ENCODE data around the gene EML1.
"Not testable (repeated sequence)": the region's sequence is repeated elsewhere in the genome, so short reads cannot be mapped to it uniquely, and the experiment has no call there.

The EML1 gene

DNA sequence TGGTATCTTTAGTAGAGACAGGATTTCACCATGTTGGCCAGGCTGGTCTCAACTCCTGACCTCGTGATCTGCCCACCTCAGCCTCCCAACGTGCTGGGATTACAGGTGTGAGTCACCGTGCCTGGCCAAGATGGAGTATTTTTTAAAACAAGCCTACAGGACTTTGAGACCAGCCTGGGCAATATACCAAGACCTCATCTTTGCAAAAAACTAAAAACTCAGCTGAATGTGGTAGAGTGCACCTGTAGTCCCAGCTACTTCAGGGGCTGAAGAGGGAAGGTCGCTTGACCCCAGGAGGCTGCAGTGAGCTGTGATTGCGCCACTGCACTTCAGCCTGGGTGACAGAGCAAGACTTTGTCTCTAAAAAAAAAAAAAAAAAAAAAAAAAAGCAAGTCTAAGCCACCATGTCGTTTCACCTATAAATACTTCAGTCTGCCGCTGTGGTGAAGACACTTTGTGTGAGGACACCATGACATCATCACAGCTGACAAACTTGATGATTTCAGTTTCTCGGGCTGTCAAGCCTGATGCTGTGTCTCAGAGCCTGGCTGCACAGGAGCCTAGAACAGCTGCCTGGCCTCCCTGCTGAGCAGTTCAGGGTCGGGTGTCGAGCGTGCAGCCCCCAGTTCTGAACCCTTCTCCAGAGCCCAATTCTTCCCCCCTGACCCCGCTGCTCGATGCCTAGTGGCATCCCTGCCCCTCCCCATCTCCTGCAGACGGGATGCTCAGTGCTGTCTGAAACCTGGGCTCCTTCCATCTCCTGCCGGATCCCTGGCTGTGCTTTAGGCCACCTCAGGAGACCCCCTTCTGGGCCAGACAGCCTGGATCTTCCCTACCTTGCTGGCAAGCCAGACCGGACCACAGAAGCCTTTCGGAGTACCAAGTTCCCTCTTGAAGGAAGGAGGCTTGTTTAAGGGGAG is 152.8 kb downstream of the EML1 start:
- DNase-seq, result no peak

DNA sequence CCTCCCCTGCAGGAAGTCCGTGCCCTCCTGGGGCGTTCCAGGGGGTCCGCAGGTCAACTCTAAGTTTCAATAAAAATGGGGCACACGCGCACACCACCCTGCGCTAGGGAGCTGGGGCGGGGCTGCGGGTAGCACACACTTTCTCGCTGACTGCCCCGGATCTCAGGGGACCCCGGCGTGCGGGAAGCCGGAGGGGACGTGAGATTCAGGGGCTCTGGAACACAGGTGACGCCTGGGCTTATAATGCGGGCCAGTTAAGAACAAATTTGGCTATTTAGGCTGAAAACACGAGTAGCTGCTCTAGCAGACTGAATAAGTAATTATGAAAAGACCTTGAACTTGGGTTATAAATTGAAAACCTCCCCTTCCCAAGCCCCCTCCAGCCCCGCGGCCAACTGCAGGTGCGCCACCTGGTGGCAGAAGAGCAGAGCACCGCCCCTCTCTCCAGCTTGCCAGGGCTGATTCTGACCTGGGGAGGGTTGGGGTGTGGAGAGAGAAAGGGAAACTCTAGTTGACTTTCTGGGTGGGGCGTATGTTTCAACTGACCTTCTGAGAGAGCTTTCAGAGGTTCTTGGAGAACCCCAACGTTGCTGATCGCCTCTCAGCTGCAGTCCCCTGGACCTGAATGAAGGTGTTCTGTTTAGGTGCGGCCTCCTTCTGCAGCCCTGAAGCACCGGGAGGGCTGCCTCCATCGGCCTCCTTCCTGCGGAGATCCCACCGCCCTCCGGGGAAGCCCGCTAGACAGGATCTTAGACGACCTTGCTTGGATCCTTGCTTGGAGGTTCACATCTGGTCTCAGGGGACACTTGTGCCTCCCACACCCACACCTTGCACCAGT is 153.7 kb downstream of the EML1 start:
- DNase-seq, result peak; percentile 86

DNA sequence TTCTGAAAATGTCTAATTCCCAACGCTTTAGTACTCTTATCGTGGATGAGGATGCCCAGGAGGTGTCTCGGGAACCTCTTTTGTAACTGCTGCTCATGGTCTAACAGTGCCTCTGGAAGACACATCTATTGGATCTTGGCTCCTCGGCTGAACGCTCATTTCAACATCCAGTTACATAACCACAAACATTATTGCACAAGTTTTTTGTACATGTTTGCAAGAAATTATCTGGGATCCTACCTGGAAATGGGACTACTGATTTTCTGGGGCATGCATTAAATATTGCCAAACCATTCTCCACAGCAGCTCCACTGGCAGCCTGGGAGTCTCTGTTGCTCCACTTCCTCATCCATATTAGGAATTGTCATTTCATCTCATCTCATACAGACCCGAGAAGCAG is 154.5 kb downstream of the EML1 start:
- DNase-seq, result no peak

DNA sequence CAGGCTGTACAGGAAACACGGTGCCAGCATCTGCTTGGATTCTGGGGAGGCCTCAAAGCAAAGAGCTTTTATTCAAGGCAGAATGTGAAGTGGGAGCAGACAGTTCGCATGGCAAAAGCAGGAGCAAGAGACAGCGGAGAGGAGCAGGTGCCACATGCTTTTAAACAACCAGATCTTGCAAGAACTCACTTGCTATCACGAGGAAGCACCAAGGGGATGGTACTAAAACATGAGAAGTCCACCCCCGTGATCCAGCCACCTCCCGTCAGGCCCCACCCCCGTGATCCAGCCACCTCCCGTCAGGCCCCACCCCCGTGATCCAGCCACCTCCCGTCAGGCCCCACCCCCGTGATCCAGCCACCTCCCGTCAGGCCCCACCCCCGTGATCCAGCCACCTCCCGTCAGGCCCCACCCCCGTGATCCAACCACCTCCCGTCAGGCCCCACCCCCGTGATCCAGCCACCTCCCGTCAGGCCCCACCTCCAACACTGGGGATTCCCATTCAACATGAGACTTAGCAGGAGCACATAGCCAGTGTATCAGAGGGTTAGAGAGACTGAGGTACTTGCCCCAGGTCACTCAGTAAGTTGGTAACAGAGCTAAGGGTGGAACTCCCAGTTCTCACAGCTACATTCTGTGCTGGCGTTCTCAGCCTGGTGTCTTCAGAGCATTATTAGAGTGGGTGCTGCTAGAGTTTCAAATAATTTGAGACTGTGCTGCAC is 156.0 kb downstream of the EML1 start:
- DNase-seq, result not testable (repeated sequence)

DNA sequence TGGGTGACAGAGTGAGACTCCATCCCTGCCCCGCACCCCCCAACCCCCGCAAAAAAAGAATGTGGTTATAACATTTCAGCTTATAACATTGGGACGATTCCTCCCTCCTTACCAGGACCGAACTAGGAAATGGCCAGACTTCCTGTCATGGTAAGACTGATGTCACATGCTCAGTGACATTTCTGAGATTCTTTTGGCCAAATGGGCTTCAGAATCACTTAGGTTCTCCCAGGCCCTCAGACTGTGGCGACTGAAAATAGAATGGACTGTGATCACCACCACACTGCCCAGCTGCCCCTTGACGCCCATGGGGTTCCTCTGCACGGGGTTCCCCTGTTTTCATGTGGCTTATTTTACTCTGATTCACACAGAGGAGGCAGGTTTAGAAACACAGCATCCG is 157.0 kb downstream of the EML1 start:
- DNase-seq, result no peak

DNA sequence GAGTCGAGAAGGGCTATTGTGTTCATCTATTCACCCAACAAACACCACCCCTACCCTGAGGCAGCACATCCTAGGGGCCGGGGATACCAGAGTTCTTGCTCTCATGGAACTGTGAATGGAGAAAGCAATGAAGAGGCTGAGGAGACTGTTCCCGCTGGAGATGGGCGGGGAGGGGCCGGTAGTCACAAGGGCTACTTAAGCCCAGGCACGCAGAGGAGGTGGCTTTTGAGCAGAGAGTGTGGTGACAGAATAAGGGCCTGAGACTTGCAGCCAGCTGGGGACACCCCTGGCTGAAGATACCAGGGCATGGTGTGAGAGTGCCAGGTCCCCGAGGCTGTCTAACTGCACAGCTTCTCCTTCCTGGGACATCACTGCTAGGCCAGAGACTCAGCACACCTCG is 157.9 kb downstream of the EML1 start:
- no peak for DNase-seq

DNA sequence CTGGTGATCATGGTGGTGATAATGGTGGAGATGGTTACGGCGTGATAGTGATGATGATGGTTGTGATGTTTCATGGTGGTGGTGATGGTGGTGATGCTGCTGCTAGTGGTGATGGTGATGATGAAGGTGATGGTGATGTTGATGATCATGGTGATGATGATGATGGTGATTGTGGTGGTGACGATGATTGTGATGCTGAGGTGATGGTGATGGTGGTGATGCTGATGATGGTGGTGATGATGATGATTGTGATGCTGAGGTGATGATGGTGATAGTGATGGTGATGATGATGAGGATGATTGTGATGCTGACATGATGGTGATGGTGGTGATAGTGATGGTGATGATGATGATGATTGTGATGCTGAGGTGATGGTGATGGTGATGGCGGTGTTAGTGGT is 158.8 kb downstream of the EML1 start:
- DNase-seq, result no peak

DNA sequence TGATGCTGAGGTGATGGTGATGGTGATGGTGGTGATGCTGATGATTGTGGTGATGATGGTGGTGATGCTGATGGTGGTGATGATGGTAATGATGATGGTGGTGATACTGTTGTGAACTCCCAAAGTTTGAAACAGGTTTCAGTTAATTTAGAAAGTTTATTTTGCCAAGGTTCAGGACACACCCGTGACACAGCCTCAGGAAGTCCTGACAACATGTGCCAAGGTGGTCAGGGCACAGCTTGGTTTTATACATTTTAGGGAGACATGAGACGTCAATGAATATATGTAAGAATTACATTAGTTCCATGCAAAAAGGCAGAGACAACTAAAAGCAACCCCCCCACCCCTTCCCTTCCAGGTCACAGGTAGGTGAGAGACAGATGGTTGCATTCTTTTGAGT is 159.2 kb downstream of the EML1 start:
- DNase-seq, result no peak

DNA sequence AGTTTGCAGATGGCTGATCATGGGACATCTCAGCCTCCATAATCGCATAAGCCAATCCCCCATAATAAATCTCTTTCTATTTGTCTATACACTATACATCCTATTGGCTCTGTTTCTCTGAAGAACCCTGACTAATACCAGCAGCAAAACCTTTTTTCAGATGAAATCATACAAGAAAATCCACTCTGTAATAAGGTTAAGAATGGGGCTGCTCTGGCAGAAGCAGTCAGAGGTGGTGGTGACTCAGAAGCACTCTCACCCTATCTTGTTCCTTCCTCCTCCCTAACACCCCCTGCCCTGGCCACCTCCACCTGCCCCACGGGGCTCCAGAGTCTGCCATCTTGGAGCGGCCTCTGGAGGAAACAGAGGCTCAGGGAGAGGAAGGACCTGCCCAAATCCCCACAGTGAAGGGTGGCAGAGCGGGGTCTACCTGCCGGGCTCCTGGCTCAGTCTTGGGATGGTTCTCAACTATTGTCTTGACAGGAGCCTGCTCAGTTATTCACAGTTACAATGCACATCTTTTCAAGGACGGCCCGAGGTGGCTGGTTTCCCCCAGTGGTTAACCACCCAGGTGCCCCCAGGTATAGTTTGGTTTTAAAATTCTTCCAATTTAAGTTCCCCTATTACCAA is 162.7 kb downstream of the EML1 start:
- no peak for DNase-seq

DNA sequence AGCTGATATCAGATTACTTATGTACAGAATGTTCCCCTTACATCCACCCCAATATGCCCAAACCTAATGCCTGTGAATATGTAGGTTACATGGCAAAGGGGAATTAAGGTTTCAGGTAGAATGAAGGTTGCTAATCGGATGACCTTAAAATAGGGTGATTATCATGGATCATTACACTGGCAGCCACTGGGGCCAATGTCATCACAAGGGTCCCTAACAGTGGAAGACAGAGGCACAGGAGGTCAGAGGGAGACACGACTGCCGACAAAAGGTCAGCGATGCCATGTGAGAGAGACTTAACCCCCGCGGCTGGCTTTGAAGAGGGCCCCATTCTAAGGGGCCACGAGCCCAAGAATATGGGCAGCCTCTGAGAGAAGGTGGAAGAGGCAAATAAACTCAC is 165.2 kb downstream of the EML1 start:
- DNase-seq, result no peak

DNA sequence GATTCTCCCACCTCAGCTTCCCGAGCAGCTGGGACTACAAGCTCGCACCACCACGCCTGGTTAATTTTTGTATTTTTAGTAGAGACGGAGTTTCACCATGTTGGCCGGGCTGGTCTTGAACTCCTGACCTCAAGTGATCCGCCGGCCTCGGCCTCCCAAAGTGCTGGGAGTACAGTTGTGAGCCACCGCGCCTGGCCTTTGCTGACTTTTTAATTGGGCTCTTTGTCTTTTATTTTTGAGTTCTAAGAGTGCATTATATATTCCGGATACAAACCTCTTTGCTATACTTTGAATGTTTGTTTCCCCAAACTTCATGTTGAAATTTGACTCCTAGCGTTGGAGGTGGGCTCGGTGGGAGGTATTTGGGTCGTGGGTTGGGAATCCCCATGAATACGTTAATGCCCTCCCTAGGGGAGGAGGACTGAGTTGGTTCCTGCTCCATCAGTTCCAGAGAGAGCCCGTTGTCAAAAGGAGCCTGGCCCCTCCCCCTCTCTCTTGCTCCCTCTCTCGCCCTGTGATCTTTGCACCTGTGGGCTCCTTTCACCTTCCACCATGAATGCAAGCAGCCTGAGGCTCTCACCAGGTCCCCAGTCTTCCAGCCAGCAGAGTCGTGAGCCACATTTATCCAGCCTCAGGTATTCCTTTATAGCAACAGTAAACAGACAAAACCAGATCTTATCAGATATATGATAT is 168.8 kb downstream of the EML1 start:
- no peak for DNase-seq

DNA sequence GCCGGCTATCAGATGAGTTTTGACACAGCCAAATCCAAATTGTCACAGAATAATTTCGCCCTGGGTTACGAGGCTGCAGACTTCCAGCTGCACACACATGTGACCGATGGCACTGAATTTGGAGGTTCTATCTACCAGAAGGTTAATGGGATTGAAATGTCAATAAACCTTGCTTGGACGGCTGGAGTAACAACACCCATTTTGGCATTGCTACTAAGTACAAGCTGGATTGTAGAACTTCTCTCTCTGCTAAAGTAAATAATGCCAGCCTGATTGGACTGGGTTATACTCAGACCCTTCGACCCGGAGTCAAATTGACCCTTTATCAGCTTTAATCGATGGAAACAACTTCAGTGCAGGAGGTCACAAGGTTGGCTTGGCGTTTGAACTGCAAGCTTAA is 171.8 kb downstream of the EML1 start:
- no peak for DNase-seq

DNA sequence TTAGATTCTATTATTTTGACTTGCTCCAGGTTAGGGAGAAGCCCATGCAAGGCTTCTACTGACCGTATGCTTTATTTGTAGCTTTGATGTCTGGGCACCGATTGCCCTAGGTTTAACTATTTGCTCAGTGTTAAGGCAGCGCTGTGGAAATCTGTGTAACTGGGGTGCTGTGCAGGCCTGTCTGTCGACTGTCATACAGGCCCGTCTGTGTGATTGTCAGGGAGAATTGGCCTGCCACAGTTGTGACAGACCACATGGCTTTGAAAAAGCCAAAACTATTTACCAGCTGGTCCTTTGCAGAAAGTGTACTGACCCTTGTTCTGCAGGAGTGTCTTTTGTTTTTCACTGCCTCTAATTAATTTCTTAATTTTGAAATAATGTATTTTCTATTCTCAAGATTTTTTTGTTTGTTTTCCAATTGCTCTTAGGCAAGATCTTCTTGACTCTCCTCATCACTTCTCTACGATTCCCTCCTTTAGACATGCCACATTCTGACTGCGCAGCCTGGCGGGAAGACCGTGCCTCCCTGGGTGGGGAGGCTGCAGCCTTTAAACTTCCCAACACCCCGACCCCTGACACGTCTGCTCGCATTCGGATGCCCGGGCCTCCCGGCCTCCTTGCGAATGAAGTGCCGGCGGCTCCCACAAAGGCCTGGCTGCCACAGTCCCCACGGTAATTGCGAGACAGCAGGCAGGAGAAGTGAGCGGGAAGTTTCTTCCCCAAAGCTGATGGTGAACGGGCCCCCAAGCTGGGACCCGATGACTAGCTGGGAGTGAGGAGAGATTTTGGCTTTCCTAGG is 173.0 kb downstream of the EML1 start:
- no peak for DNase-seq

DNA sequence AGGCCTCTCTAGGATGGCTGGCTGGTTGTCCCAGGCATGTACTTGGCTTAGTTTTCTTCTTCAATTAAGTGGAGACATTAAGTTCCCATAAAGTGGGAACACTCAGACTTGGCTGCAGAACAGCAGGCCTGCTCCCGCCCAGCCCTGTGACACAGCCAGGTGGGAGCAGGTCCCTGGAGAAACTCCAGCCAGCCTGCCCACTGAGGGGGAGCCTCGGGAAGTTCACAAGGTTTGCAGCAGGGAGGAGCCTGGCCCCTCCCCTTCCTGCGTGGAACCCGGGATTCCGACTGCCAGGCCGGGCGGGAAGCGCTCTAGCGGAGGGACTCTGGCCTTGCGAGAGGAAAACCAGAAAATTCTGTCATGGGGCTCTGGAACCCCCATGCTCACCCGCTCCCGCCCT is 173.7 kb downstream of the EML1 start:
- no peak for DNase-seq

DNA sequence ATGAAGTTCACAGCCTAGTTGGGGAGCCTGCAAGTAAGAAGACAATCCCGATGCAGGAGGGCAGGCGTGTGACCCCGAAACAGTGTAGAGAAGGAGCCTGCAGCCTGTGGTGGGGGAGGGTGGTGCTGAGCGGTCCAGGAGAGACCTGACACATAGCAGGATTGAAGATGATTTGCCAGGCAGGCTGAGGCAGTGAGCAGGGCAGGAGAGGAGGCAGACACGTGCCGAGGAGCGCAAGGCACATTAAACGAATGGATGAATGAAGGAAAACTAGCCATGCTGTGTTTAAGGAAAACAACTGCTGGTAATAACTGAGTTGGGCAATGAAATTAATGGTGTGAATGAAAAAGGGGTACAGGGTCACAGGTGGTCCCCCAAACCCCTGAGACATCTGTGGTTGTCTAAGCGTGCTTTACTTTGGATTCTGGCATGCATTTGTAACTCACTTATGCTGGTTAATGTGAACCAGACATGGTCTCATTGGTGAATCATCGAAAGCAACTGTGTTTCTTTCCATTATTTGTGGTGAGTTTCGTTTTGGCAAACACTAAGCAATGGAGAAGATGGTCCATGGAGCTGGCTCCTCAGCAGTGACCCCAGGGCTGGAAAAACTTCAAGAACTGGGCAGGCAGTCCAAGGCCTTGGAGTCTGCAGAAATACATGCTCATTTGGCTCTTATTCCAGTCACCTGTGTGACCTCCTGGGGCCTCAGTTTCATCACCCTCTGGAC is 175.1 kb downstream of the EML1 start:
- DNase-seq, result no peak

DNA sequence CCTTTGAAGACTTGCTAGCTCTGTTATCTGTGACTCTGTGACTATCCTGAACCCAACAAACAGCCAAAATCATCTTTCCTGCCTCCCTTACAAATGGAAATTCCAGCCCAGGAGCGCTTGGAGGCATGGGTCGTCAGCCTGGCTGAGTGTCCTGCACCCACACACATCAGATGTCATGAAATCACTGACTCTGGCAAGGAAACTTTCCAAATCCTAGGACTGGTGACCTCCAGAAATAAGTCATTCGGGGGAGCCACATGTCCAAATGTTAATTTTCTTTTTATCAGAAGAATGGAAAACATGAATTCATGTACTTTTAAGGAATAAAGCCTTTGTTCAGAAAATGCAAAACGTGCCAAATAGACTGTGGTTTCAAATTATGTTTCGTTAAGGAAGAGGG is 175.7 kb downstream of the EML1 start:
- no peak for DNase-seq

DNA sequence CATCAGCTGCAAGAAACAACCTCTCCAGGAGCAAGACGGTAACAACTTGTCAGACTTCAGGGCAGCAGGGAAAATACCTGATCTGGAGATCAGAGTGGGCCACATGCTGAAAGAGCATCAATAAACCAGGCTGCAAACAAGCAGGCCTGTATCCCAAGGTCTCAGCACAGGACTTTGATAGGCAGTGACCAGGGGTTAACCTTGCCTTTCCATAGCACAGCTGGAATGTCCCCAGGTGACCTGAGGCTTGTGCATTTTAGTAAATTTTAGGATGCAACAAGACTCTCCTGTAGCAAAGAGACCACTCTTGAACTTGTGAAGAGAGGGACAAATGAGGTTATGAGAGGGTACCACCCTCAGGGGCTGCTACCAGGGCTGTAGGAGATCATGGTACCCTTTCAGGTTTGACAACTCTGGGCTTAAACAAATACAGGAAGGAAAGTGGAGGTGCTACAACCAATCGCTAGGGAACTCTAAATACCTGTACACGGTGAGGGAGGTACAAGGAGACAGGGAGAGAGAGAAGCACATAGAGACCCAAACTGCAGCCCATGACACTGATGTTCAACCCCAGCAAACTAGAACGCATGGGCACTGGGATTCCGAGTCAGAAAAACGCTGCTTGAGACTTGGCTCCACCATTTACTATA is 176.6 kb downstream of the EML1 start:
- DNase-seq, result no peak

DNA sequence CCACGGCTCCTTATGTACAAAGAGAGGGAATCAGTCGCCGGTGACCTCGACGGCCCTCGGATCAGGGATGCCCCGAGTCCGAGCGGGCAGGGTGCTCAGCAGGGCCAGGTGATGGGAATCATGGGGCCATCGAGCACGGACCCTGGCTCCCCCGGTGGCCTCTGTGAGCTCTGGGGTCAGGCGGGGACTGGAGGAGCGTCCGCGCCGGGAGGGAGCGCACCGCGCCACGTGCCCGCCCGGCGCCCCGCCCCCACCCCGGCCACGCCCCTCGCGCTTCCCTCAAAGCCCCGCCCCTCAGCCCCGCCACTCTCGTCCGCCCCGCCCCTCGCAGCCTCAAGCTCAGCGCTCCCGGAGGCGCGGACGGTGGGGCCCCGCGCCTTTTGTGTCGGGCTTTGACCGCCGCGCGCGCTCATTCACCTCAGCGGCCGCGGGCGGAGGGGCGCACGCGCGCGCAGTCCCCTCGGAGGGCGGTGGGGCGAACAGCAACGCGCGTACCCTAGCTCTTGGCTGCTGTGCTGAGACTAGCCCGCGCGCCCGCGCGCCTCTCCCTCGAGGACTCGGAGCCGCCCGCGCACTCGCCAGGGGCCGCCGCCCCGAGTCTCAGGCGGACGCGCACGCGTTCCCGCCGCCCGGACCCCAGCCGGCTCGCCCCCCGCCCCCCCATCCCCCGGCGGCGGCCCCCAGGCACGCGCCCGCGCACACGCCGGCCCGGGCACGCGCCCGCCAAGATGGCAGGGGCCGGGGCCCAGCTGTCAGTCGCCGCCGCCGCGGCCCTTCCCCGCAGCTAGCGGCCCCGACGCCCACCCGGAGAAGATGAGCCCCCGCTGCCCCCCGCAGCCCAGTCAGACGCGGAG is 178.1 kb downstream of the EML1 start:
- DNase-seq, result peak; percentile 90
